ENCODE data around the gene FAM110D. TPM values are rescaled to one million over a fixed set of nuclear protein-coding genes. Genes with fewer than 3 reads are reported as not detected.

FAM110D gene
- total and polyA plus RNA-seq, 10 of the 15 experiments (the other 5 are each of a cell fraction or from before 2014, with no cell fraction given) = 0.06 TPM; not detected in 9

- TF ChIP-seq REST (IDR thresholded peaks at IDR 0.05; ENCODE audit: low read depth, low read length) (0 out of 2 replicates have a peak, but pooled peaks have one; percentile 6), STAT1 (conservative IDR thresholded peaks at IDR 0.05) (no peak), SP1 (IDR thresholded peaks at IDR 0.05; ENCODE audit: low read depth, low read length) (no peak), MXI1 (IDR thresholded peaks at IDR 0.05; ENCODE audit: low read depth, low read length) (peak; percentile 47), PBX3 (IDR thresholded peaks at IDR 0.05; ENCODE audit: insufficient replicate concordance, low read depth, low read length) (no peak)
Measured at GRCh38 chr1:26110731-26111529, 47.9 kb upstream of the FAM110D start (continued).
